Measurements from ENCODE around the gene PRKAR1B.

PRKAR1B gene

GRCh38 chr7:711093-711921 lies 15.8 kb downstream of the PRKAR1B start:
- TF ChIP-seq GATA3 (IDR thresholded peaks at IDR 0.05; ENCODE audit: low read depth, low read length) (no peak), GATA2 (IDR thresholded peaks at IDR 0.05; ENCODE audit: low read depth, low read length) (no peak)

GRCh38 chr7:710161-710560 lies 16.9 kb downstream of the PRKAR1B start:
- TF ChIP-seq GATA3 (IDR thresholded peaks at IDR 0.05; ENCODE audit: low read depth, low read length), result no peak
- no peak for TF ChIP-seq GATA2 (IDR thresholded peaks at IDR 0.05; ENCODE audit: low read depth, low read length)

GRCh38 chr7:707296-708000 lies 19.6 kb downstream of the PRKAR1B start:
- TF ChIP-seq GATA2 (IDR thresholded peaks at IDR 0.05; ENCODE audit: low read depth, low read length) (no peak), GATA3 (IDR thresholded peaks at IDR 0.05; ENCODE audit: low read depth, low read length) (no peak)

- no peak for TF ChIP-seq GATA3 (IDR thresholded peaks at IDR 0.05; ENCODE audit: low read depth, low read length)
- no peak for TF ChIP-seq GATA2 (IDR thresholded peaks at IDR 0.05; ENCODE audit: low read depth, low read length)
Measured at GRCh38 chr7:706721-707120, 20.4 kb downstream of the PRKAR1B start.

- TF ChIP-seq GATA3 (IDR thresholded peaks at IDR 0.05; ENCODE audit: low read depth, low read length) (no peak), GATA2 (IDR thresholded peaks at IDR 0.05; ENCODE audit: low read depth, low read length) (no peak)
Measured at GRCh38 chr7:703049-703448, 24.0 kb downstream of the PRKAR1B start.

GRCh38 chr7:701086-701671 lies 25.9 kb downstream of the PRKAR1B start:
- TF ChIP-seq GATA3 (IDR thresholded peaks at IDR 0.05; ENCODE audit: low read depth, low read length) (no peak), GATA2 (IDR thresholded peaks at IDR 0.05; ENCODE audit: low read depth, low read length) (no peak)

GRCh38 chr7:699476-700170 lies 27.5 kb downstream of the PRKAR1B start:
- no peak for TF ChIP-seq GATA2 (IDR thresholded peaks at IDR 0.05; ENCODE audit: low read depth, low read length)

GRCh38 chr7:698515-699475 lies 28.3 kb downstream of the PRKAR1B start:
- no peak for TF ChIP-seq GATA2 (IDR thresholded peaks at IDR 0.05; ENCODE audit: low read depth, low read length)
- TF ChIP-seq GATA3 (IDR thresholded peaks at IDR 0.05; ENCODE audit: low read depth, low read length), result no peak

- TF ChIP-seq GATA2 (IDR thresholded peaks at IDR 0.05; ENCODE audit: low read depth, low read length), result no peak
- no peak for TF ChIP-seq GATA3 (IDR thresholded peaks at IDR 0.05; ENCODE audit: low read depth, low read length)
Measured at GRCh38 chr7:696812-697551, 30.1 kb downstream of the PRKAR1B start.

- TF ChIP-seq GATA3 (IDR thresholded peaks at IDR 0.05; ENCODE audit: low read depth, low read length), result no peak
- TF ChIP-seq GATA2 (IDR thresholded peaks at IDR 0.05; ENCODE audit: low read depth, low read length), result no peak
Measured at GRCh38 chr7:696426-696811, 30.7 kb downstream of the PRKAR1B start.

- TF ChIP-seq GATA2 (IDR thresholded peaks at IDR 0.05; ENCODE audit: low read depth, low read length) (no peak), GATA3 (IDR thresholded peaks at IDR 0.05; ENCODE audit: low read depth, low read length) (no peak)
Measured at GRCh38 chr7:693280-693679, 33.8 kb downstream of the PRKAR1B start.

GRCh38 chr7:691361-692045 lies 35.6 kb downstream of the PRKAR1B start:
- TF ChIP-seq GATA3 (IDR thresholded peaks at IDR 0.05; ENCODE audit: low read depth, low read length), result no peak
- no peak for TF ChIP-seq GATA2 (IDR thresholded peaks at IDR 0.05; ENCODE audit: low read depth, low read length)

All from SH-SY5Y (cell line).